ENCODE results near the gene LDHD. TPM values are rescaled to one million over a fixed set of nuclear protein-coding genes. Genes with fewer than 3 reads are reported as not detected.
A peak's percentile ranks its signal among the peaks of the same experiment; 100 is the strongest.

Gene LDHD
- total RNA-seq, 4 donors from 2014 or later: 27.8 to 54.5 (median 44.2) TPM

DNA sequence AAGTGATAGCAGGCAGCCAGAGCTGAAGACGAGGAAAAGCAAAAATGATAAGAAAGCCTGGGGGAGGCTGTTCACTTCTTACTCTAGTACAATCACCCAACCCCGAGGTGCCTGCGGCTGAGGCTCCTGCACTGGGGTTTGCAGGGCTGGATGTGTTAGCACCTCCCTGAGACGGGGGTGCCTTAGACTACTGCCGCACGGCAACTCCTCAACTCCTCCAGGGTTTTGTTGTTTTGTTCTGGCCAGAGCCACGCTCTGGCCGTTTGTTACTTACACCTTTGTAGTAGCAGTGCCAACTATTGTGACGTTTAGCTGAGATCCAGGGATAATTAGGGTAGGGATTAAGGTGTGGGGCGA, 51.5 kb downstream of the LDHD start:
- Histone ChIP-seq H3K36me3 (no peaks in the 10 kb centered on the region), H3K4me1 (peaks cover 62 to 64% of the 10 kb centered on the region in 2 donors), H3K27me3 (no peaks in the 10 kb centered on the region), H3K4me3 (no peak overlapping the region), H3K9me3 (no peaks in the 10 kb centered on the region), H3K27ac (peak overlapping the region in 2 of 4 donors; percentile 49 to 70)
- intact Hi-C loops (cut with DNase I; ENCODE audit: low total_unique reads): no loop called here
- in situ Hi-C loops (cut with MboI; ENCODE audit: low sequenced_read_pairs in 4 of 4): no loop called here
- DNase-seq (no peak), ATAC-seq (no peak)
- TF ChIP-seq, protein P1, sequence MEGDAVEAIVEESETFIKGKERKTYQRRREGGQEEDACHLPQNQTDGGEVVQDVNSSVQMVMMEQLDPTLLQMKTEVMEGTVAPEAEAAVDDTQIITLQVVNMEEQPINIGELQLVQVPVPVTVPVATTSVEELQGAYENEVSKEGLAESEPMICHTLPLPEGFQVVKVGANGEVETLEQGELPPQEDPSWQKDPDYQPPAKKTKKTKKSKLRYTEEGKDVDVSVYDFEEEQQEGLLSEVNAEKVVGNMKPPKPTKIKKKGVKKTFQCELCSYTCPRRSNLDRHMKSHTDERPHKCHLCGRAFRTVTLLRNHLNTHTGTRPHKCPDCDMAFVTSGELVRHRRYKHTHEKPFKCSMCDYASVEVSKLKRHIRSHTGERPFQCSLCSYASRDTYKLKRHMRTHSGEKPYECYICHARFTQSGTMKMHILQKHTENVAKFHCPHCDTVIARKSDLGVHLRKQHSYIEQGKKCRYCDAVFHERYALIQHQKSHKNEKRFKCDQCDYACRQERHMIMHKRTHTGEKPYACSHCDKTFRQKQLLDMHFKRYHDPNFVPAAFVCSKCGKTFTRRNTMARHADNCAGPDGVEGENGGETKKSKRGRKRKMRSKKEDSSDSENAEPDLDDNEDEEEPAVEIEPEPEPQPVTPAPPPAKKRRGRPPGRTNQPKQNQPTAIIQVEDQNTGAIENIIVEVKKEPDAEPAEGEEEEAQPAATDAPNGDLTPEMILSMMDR (IDR thresholded peaks at IDR 0.05 in 4 of 5, conservative IDR thresholded peaks at IDR 0.05 in 1 of 5): no peak
- no peak for TF ChIP-seq POLR2A (IDR thresholded peaks at IDR 0.05)

DNA sequence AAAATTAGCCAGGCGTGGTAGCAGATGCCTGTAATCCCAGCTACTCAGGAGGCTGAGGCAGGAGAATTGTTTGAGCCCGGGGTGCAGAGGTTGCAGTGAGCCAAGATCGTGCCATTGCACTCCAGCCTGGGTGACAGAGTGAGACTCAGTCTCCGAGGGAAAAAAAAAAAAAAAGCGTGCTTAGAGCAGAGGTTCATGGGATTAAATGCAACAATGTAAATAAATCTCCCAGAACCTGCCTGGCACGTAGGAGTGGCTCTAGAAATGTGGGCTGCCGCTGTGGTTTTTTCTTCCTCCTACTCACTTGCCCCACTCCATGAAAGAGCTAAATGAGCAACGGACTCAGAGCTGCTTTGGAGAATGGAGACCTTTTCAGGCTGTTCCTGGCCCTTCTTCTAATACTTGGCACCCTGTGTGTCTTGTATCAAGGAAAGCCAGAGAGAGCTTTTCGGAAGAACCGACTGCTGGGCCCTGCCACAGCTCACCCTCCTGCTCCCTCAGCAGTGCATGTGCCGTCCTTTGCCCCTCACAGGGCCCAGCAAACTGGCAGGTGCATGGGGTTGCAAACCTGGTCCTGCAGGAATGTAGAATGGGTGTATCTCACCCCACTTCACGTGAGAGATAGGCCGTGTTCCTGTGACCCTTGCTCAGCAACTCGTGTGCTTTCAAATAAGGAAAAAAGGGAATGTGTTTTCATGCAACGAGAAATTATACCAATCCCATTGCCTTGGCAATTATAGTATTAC, 52.0 kb downstream of the LDHD start:
- Histone ChIP-seq H3K4me1 (peaks cover 57 to 59% of the 10 kb centered on the region in 2 donors), H3K27me3 (no peaks in the 10 kb centered on the region), H3K27ac (peak overlapping the region in 2 of 4 donors; percentile 48 to 70), H3K36me3 (no peaks in the 10 kb centered on the region), H3K4me3 (no peak overlapping the region), H3K9me3 (no peaks in the 10 kb centered on the region)
- ATAC-seq: no peak
- DNase-seq: no peak
- in situ Hi-C loops (cut with MboI; ENCODE audit: low sequenced_read_pairs in 4 of 4) (no loop called here), intact Hi-C loops (cut with DNase I; ENCODE audit: low total_unique reads) (no loop called here)
- TF ChIP-seq, protein P1 (IDR thresholded peaks at IDR 0.05 in 4 of 5, conservative IDR thresholded peaks at IDR 0.05 in 1 of 5): no peak
- no peak for TF ChIP-seq POLR2A (IDR thresholded peaks at IDR 0.05)

- TF ChIP-seq, protein P1 (IDR thresholded peaks at IDR 0.05 in 4 of 5, conservative IDR thresholded peaks at IDR 0.05 in 1 of 5): no peak
- TF ChIP-seq POLR2A (IDR thresholded peaks at IDR 0.05): no peak
- Histone ChIP-seq H3K27ac (peak overlapping the region in 2 of 4 donors; percentile 54 to 70), H3K4me3 (no peak overlapping the region), H3K27me3 (no peaks in the 10 kb centered on the region), H3K9me3 (no peaks in the 10 kb centered on the region), H3K4me1 (peaks cover 55 to 60% of the 10 kb centered on the region in 2 donors), H3K36me3 (no peaks in the 10 kb centered on the region)
- no peak for DNase-seq
- in situ Hi-C loops (cut with MboI; ENCODE audit: low sequenced_read_pairs in 4 of 4): no loop called here
- intact Hi-C loops (cut with DNase I; ENCODE audit: low total_unique reads): no loop called here
- no peak for ATAC-seq
Observed at GRCh38 chr16:75063549-75064088, 53.0 kb downstream of the LDHD start.

- intact Hi-C loops (cut with DNase I; ENCODE audit: low total_unique reads) (no loop called here), in situ Hi-C loops (cut with MboI; ENCODE audit: low sequenced_read_pairs in 4 of 4) (no loop called here)
- no peak for ATAC-seq
Observed at GRCh38 chr16:75062976-75063346, 53.6 kb downstream of the LDHD start.

More at GRCh38 chr16:75062976-75063346, 53.6 kb downstream of the LDHD start:
- peaks cover 59 to 67% of the 10 kb centered on the region in 2 donors for H3K4me1 ChIP-seq
- TF ChIP-seq, protein P1 (IDR thresholded peaks at IDR 0.05 in 4 of 5, conservative IDR thresholded peaks at IDR 0.05 in 1 of 5): no peak
- no peak for TF ChIP-seq POLR2A (IDR thresholded peaks at IDR 0.05)
- H3K9me3 ChIP-seq: no peaks in the 10 kb centered on the region
- H3K36me3 ChIP-seq: no peaks in the 10 kb centered on the region
- peak overlapping the region; percentile 54 to 76 (median 70) for H3K27ac ChIP-seq
- no peak for DNase-seq
- H3K4me3 ChIP-seq: no peak overlapping the region
- H3K27me3 ChIP-seq: no peaks in the 10 kb centered on the region

Measured in gastrocnemius medialis (tissue), 4 donors.